ENCODE measurements around the gene CEP162.

DNA sequence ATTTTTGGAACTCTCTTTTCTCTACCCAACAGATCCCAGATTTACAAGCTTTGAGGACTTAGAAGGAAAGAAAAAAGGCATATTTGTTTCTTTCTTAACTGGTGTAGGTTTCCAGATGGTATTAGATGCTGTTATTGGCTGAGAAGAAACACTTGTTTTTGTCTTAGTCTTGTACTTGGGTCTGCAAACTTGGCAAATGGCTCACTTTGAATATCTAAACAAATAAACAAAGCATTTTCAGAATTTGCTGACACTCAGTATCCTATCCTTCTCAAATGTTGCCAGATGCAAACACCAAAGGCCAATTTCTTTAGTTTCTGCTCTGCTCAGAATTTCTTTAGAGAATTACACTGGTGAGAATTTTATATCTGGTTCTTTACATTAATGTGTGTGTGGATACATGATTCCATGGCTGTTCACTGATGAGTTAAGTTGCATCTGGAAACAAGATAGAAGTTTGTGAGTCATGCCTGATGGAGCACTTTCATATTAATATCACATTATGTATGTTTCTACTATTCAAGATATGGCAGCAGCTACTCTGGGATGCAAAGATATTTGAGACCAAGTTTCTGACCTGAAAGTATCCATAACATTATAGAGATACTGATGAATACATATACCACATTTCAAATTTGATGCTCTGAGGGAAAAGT, 43.7 kb upstream of the CEP162 start:
- no peak for TF ChIP-seq EZH2 (IDR thresholded peaks at IDR 0.05; ENCODE audit: borderline replicate concordance, low read depth, low read length, poor library complexity, severe bottlenecking)
- TF ChIP-seq, protein P1, sequence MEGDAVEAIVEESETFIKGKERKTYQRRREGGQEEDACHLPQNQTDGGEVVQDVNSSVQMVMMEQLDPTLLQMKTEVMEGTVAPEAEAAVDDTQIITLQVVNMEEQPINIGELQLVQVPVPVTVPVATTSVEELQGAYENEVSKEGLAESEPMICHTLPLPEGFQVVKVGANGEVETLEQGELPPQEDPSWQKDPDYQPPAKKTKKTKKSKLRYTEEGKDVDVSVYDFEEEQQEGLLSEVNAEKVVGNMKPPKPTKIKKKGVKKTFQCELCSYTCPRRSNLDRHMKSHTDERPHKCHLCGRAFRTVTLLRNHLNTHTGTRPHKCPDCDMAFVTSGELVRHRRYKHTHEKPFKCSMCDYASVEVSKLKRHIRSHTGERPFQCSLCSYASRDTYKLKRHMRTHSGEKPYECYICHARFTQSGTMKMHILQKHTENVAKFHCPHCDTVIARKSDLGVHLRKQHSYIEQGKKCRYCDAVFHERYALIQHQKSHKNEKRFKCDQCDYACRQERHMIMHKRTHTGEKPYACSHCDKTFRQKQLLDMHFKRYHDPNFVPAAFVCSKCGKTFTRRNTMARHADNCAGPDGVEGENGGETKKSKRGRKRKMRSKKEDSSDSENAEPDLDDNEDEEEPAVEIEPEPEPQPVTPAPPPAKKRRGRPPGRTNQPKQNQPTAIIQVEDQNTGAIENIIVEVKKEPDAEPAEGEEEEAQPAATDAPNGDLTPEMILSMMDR (conservative IDR thresholded peaks at IDR 0.05; ENCODE audit: low read depth, low read length), result no peak

Data from A673 (cell line).